ENCODE results near the gene NBDY. TPM values are rescaled to one million over a fixed set of nuclear protein-coding genes. Genes with fewer than 3 reads are reported as not detected.

The NBDY gene
- total RNA-seq, 2 experiments from 2014 or later: 25.0 to 28.3 TPM

DNA sequence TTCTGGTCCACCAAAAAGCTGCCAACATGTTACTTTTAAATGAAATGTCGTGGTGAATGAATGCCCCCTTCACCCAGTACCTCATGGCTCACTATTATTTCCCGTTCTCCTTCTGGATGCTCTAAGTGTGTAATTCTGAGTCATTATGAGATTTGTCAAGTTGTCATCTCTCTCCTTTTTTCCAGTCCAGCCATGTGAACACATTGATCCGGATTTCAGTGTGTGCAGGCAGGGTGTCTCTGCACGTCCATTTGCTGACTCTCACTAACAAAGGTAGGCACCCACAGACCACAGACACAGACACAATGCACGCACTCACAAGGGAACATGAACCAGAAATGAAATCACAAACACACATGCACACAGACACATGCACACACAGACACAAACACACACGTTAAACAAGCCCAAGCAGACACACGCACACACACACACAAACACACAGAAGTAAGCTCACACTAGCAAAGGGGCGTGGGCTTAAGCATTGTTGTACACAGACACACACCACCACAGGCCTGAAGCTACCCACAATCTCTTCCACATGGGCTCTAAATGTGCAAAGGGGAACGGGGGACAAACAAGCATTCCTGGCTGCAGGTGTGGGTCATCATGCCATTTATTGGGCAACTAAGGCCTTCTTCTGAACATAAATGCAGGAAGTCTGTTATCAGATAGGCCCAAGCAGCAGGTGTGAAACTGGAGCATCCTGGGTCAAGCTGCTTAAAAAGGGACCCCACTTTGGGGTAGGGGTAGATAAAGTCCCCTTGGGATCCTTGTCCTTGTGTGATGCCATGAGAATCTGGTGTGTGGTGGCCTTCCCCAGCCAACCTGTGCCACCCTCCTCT, 58.1 kb downstream of the NBDY start:
- CTCF ChIA-PET: no interaction called here

DNA sequence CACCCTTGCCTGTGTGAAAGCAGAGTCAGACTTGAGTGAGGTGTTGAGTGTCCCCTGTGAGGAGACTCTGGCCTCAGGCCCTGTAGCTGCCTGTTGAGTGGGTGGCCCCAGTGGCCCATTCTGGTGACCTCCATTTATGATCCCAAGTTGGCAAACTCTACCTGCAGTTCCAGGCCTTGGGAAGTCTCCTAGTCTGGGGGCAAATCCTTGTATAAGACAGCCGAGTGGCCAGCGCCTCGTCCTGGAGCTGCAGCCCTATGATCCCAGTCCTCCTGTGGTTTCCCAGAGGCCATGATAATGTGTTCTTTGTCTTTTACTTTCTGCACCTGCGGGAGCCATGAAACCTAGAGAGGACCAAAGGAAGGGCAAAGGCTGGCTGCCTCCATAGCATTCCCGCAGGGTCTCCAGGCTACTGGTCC, 58.7 kb downstream of the NBDY start:
- Histone ChIP-seq H3K4me1 (ENCODE audit: insufficient read depth, low read length) (peaks cover 12% of the 10 kb centered on the region), H3K27me3 (ENCODE audit: control insufficient read depth in 1 of 2, insufficient read depth in 2 of 2, low read length in 2 of 2) (no peaks in the 10 kb centered on the region), H3K4me3 (ENCODE audit: low read length) (no peak overlapping the region), H3K36me3 (ENCODE audit: insufficient read depth, low read length) (no peaks in the 10 kb centered on the region), H3K27ac (ENCODE audit: low read depth in 1 of 2, low read length in 2 of 2) (no peak overlapping the region), H3K9me3 (ENCODE audit: control insufficient read depth in 1 of 2, insufficient read depth in 1 of 2, low read length in 2 of 2) (no peaks in the 10 kb centered on the region)
- peaks cover 35% of the 10 kb centered on the region for H3K36me3 Mint-ChIP-seq (ENCODE audit: low read depth)
- ATAC-seq (ENCODE audit: poor library complexity): no peak
- no peaks in the 10 kb centered on the region for H3K9me3 Mint-ChIP-seq
- peak overlapping the region; percentile 68 for H3K27ac Mint-ChIP-seq
- H3K4me1 Mint-ChIP-seq (ENCODE audit: low read depth): peaks cover 31% of the 10 kb centered on the region
- no peaks in the 10 kb centered on the region for H3K27me3 Mint-ChIP-seq
- no peak for DNase-seq
- POLR2A ChIA-PET: interaction anchor here (1.3 kb wide), 1 partner anchor 22 kb away, joined by 5 read pairs; no protein-coding TSS in a partner anchor
- no peak overlapping the region for H3K4me3 Mint-ChIP-seq
- TF ChIP-seq, protein P1, sequence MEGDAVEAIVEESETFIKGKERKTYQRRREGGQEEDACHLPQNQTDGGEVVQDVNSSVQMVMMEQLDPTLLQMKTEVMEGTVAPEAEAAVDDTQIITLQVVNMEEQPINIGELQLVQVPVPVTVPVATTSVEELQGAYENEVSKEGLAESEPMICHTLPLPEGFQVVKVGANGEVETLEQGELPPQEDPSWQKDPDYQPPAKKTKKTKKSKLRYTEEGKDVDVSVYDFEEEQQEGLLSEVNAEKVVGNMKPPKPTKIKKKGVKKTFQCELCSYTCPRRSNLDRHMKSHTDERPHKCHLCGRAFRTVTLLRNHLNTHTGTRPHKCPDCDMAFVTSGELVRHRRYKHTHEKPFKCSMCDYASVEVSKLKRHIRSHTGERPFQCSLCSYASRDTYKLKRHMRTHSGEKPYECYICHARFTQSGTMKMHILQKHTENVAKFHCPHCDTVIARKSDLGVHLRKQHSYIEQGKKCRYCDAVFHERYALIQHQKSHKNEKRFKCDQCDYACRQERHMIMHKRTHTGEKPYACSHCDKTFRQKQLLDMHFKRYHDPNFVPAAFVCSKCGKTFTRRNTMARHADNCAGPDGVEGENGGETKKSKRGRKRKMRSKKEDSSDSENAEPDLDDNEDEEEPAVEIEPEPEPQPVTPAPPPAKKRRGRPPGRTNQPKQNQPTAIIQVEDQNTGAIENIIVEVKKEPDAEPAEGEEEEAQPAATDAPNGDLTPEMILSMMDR (IDR thresholded peaks at IDR 0.05): no peak
- intact Hi-C loops (cut with DNase I, micrococcal nuclease): no loop called here
- CTCF ChIA-PET: interaction anchor here (1.4 kb wide), 1 partner anchor 190 kb away, joined by 9 read pairs; no protein-coding TSS in a partner anchor

More for the DNA sequence above, 58.1 kb downstream of the NBDY start:
- peaks cover 39% of the 10 kb centered on the region for H3K36me3 Mint-ChIP-seq (ENCODE audit: low read depth)
- H3K27ac ChIP-seq (ENCODE audit: low read depth in 1 of 2, low read length in 2 of 2): no peak overlapping the region
- H3K27ac Mint-ChIP-seq: peak overlapping the region; percentile 68
- no peaks in the 10 kb centered on the region for H3K27me3 Mint-ChIP-seq
- TF ChIP-seq, protein P1 (IDR thresholded peaks at IDR 0.05): no peak
- H3K4me1 Mint-ChIP-seq (ENCODE audit: low read depth): peaks cover 33% of the 10 kb centered on the region
- no peak overlapping the region for H3K4me3 ChIP-seq (ENCODE audit: low read length)
- H3K4me1 ChIP-seq (ENCODE audit: insufficient read depth, low read length): peaks cover 12% of the 10 kb centered on the region
- no peak for ATAC-seq (ENCODE audit: poor library complexity)
- H3K9me3 ChIP-seq (ENCODE audit: control insufficient read depth in 1 of 2, insufficient read depth in 1 of 2, low read length in 2 of 2): no peaks in the 10 kb centered on the region
- H3K4me3 Mint-ChIP-seq: no peak overlapping the region
- POLR2A ChIA-PET: no interaction called here
- H3K36me3 ChIP-seq (ENCODE audit: insufficient read depth, low read length): no peaks in the 10 kb centered on the region
- H3K27me3 ChIP-seq (ENCODE audit: control insufficient read depth in 1 of 2, insufficient read depth in 2 of 2, low read length in 2 of 2): no peaks in the 10 kb centered on the region
- DNase-seq: peak in 1 of 14 experiments; percentile 8
- H3K9me3 Mint-ChIP-seq: no peaks in the 10 kb centered on the region
- intact Hi-C loops (cut with DNase I, micrococcal nuclease): no loop called here

DNA sequence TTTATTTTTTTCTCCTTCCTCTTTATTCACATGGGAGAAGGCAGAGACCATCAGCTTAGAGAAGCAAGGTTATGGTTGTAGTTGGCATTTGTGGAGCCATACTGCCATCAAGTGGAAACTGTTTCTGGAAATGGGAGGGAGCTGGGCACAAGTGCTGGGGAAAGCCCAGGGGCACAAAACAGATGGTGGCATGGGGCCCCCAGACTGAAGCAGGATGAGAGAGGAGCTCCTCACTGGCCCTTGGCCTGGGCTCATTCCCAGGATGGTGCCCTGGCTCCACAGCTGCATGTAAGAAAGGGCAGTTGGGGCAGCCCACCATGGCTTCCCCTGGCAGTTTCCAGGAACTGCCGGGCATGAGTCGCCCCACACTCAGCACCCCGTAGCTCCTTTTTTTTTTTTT, 59.2 kb downstream of the NBDY start:
- H3K27me3 Mint-ChIP-seq: no peaks in the 10 kb centered on the region
- H3K9me3 Mint-ChIP-seq: no peaks in the 10 kb centered on the region
- H3K27ac Mint-ChIP-seq: peak overlapping the region; percentile 68
- DNase-seq (no peak), ATAC-seq (ENCODE audit: poor library complexity) (peak; percentile 27)
- no peak overlapping the region for H3K4me3 Mint-ChIP-seq
- no peak overlapping the region for H3K4me3 ChIP-seq (ENCODE audit: low read length)
- intact Hi-C loops (cut with DNase I, micrococcal nuclease): no loop called here
- peaks cover 29% of the 10 kb centered on the region for H3K4me1 Mint-ChIP-seq (ENCODE audit: low read depth)
- peaks cover 12% of the 10 kb centered on the region for H3K4me1 ChIP-seq (ENCODE audit: insufficient read depth, low read length)
- TF ChIP-seq, protein P1 (IDR thresholded peaks at IDR 0.05): no peak
- H3K9me3 ChIP-seq (ENCODE audit: control insufficient read depth in 1 of 2, insufficient read depth in 1 of 2, low read length in 2 of 2): no peaks in the 10 kb centered on the region
- H3K36me3 ChIP-seq (ENCODE audit: insufficient read depth, low read length): no peaks in the 10 kb centered on the region
- CTCF ChIA-PET: interaction anchor here (1.4 kb wide), 1 partner anchor 189 kb away, joined by 9 read pairs; no protein-coding TSS in a partner anchor
- H3K27me3 ChIP-seq (ENCODE audit: control insufficient read depth in 1 of 2, insufficient read depth in 2 of 2, low read length in 2 of 2): no peaks in the 10 kb centered on the region
- H3K36me3 Mint-ChIP-seq (ENCODE audit: low read depth): peaks cover 34% of the 10 kb centered on the region
- POLR2A ChIA-PET: interaction anchor here (1.3 kb wide), 1 partner anchor 23 kb away, joined by 5 read pairs; no protein-coding TSS in a partner anchor
- no peak overlapping the region for H3K27ac ChIP-seq (ENCODE audit: low read depth in 1 of 2, low read length in 2 of 2)
